GM18909 (cell line): Measurements from ENCODE around the gene WWOX.

ENCODE experiments used
- ATAC-seq: cut with Tn5 transposase; IDR thresholded peaks from one replicate; pipeline ENCODE4 v1.9.1; 2021; ENCODE audit warnings: mild to moderate bottlenecking; ENCODE audit not compliant: unreplicated experiment, poor library complexity

The WWOX gene

GRCh38 chr16:78324649-78325285 lies 225.3 kb downstream of the WWOX start:
- no peak for ATAC-seq

DNA sequence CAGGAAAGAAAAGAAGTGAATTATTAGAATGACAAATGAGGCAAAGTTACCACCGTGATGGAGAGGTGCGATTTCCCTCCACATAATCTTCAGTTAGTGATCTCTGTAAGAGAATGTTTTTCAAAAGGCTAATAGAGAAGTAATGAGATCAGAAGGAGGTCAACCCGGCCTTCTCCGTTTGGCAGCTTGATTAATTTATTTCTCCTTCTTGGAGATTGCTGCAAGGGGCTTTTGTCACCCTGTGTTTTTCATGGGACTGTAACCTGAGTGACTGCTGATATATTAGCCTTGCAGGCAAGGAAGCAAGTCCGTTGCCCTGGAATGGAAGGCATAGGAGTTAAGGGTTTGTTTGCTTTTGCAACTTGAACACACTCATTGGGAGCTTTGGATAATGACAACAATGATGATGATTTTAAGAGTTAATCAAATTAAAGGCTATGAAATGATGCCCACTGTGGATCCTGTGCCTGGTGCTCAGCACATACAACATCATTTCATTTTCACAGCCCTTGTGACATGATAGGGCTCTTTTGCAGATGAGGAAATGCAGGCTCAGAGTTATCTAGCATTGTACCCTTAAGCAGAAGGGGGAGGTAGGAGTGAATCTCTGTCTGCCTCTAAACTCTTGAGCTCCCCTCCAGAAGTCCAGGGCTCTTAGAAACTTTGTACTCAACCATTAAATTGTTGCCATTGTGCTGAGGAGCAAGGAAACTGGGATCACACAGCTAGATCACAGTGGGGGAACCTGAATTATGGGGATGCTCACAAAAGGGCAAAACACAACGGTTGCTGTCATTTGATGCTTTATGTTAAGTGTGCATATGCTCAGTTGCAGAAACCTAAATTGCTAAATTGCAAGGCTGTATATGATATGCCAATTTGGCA lies 226.3 kb downstream of the WWOX start:
- no peak for ATAC-seq

DNA sequence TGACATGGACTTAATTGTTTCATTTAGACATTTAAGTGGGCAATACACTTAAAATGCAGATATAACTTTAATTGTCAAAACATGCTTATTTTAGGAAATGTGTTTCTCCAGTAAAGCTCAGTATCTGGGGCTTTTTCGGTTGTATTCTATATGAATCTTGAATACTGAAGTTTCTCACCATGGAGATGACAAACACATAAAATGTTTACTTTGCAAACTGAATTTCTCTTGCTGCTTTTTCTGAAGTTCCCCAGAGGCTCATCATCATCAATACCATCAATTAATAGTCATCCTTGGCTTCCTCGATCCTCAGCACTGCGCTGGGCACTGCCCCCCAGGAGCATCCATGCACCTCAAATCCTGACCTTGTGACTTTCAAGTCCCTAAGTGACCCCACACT lies 227.3 kb downstream of the WWOX start:
- no peak for ATAC-seq

GRCh38 chr16:78331731-78332130 lies 232.3 kb downstream of the WWOX start:
- ATAC-seq: no peak

- no peak for ATAC-seq
Observed at GRCh38 chr16:78333808-78334207, 234.4 kb downstream of the WWOX start.

DNA sequence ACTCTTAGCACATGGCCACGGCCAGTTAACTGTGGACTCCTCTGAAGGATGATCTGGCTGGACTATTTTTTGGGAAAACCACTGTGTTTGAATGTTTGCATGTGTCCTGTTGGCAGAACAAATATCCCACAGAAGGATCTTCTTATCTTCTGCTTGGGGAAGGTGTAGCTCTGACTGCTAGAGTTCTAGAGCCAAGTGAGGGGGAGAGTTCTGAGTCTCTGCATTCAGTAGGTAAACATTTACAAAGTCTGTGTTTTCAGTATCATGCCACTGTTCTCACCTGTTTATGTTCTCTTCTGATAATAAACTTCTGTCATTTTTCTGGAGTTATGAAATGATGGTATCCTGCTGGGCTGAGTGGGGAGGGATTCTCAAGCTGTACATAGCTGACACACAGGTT lies 241.1 kb downstream of the WWOX start:
- ATAC-seq: no peak

DNA sequence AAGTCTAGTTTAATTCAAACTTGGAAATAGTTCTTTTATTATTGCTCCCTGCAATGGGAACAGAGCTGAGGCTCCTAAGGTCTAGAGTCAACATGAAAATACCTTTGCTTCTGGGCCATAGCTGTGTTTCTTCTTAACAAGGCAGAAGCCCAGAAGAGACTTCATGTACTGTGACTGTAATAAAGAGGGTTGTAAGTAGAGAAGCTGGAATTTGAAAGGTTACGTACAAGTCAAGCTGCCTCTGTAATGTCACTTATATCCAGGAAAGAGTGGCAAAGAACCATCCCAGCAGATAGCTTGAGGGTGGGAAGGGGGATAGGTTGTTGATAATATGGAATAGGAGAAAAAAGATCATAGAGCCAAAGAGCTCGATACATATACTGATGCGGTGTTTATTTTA lies 248.6 kb downstream of the WWOX start:
- ATAC-seq: no peak

DNA sequence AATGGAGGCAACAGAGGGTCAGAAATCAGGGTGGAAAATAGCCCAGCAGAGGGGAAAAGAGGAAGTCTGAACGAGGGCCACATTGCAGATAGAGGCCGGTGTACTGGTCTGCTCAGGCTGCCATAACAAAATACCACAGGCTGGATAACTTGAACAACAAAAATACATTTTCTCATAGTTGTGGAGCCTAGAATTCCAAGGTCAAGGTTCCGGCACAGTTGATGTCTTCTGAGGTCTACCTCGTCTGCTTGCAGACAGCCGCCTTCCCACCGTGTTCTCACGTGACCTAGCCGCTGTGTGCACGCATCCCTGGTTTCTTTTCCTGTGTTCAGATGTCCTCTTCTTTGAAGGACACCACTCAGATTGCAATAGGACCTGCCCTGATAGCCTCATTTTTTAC lies 249.4 kb downstream of the WWOX start:
- no peak for ATAC-seq

DNA sequence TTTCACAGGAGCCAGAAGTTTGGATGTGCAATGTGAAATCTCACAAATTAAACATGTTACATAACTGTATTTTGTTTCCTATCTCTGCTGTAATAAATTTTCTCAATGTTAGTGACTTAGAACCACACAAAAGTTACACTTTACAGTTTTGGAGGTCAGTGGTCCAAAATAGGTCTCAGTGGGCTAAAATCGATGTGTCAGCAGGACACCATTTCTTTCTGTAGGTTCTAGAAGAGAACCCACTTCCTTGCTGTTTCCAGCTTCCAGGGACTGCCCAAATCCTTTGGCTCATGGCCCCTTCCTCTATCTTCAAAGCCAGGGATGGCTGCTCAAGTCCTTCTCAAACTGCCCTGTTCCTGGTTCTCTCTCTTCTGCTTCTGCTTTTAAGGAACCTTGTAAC lies 252.7 kb downstream of the WWOX start:
- ATAC-seq: no peak

GRCh38 chr16:78353640-78354275 lies 254.3 kb downstream of the WWOX start:
- ATAC-seq: no peak

- no peak for ATAC-seq
Observed at GRCh38 chr16:78362524-78363135, 263.2 kb downstream of the WWOX start.

DNA sequence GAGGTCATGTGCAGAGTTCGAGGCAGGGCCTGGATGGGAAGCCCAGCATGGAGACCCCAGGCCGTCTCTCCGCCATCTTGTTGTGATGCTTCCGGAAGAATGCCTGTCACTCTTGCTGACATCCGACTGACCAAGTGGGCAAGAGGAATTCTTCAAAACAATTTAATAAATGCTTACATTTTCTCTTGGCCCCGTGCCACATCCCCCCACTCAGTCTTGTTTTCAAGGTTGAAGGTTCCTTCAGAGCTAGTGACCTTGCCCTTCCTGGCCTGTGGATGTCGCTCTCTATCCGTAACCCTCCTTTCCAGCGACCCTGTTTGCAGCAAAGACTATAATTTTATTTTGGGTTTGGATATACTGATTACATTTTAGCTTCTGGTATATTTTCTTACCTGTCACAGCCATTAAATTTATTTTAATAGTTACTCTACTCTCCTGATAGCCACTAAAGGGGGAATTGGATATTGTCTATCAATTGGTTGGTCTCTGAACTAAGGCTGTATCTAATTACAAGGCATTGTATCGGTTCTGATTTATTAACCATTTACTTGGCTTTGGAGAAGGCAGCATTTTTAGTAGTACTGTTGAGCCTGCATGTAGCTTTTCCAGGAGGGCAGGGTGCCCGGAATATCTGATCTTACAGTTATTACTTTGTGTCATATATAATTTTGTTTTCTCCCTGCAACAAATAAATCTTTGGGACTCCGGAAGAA lies 264.5 kb downstream of the WWOX start:
- ATAC-seq: no peak

DNA sequence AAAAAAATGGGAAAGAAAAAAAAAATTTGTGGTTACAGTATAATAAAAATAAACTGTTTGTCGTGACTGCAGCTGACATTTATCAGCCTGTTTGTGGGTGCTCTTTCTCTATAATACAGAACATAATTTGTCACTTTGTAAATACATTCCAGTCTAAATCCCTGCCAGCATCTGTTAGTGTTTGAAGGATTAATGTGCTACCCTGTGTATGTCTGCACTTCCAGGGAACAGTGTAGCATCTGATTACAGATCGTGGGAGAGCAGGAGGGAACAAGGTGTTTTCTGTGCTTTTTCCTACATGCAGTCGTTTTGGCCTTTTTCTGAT lies 265.1 kb downstream of the WWOX start:
- ATAC-seq: no peak

GRCh38 chr16:78365366-78365765 lies 265.9 kb downstream of the WWOX start:
- no peak for ATAC-seq

- ATAC-seq: no peak
Observed at GRCh38 chr16:78368121-78369102, 269.0 kb downstream of the WWOX start.

- no peak for ATAC-seq
Observed at GRCh38 chr16:78372277-78372676, 272.8 kb downstream of the WWOX start.

- no peak for ATAC-seq
Observed at GRCh38 chr16:78375055-78375679, 275.7 kb downstream of the WWOX start.

GRCh38 chr16:78376452-78376851 lies 277.0 kb downstream of the WWOX start:
- no peak for ATAC-seq

DNA sequence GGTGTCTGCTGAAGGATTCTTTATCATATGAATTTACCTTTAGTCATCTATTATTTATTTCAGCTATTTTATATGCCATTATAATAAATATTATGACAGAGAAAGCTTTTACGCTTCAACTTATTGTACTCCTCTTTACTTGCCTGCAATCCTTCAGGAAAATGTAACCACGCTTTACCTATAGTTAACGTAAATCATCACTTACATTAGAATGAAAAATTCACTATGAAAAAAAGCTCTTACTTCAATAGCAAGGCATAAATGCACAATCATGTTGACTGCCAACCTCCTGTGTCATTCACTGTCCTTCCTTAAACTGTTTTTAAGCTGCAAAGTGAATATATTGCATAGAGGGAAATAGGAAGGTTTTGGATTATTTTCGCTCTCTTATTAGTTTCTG lies 277.9 kb downstream of the WWOX start:
- no peak for ATAC-seq
